Astrocyte (in vitro differentiated cells and primary cell): ENCODE data around the gene CFAP141. TPM values are rescaled to one million over a fixed set of nuclear protein-coding genes. Genes with fewer than 3 reads are reported as not detected.
A peak's percentile ranks its signal among the peaks of the same experiment; 100 is the strongest.

Experiments
- DNase-seq: peaks from one replicate; pipeline ENCODE4 v3.0.0-alpha.2; 2010; ENCODE audit warnings: low read depth
- FAIRE-seq: peaks from 2 replicates; lab custom pipeline; 2011; peaks lifted over from hg19 to GRCh38; lab: Jason Lieb, UNC
- H2AFZ ChIP-seq: 2 replicates; pipeline ENCODE4 v1.6.0; 2012; ENCODE audit warnings: low read depth, low read length, inconsistent platforms
- H3K27ac ChIP-seq: 2 replicates; pipeline ENCODE4 v1.5.1; 2011; ENCODE audit warnings: low read depth, low read length, inconsistent platforms
- H3K27me3 ChIP-seq: 2 replicates; pipeline ENCODE4 v1.6.0; 2011; ENCODE audit warnings: low read length, inconsistent platforms; ENCODE audit not compliant: insufficient read depth
- H3K36me3 ChIP-seq: 2 replicates; pipeline ENCODE4 v1.5.1; 2011; ENCODE audit warnings: low read length, inconsistent platforms; ENCODE audit not compliant: insufficient read depth
- H3K4me1 ChIP-seq: 2 replicates; pipeline ENCODE4 v1.5.1; 2011; ENCODE audit warnings: low read length, inconsistent platforms; ENCODE audit not compliant: insufficient read depth
- H3K4me2 ChIP-seq: 2 replicates; pipeline ENCODE4 v1.6.0; 2012; ENCODE audit warnings: low read length, inconsistent platforms
- H3K4me3 ChIP-seq: 2 replicates; pipeline ENCODE4 v1.5.1; 2011; ENCODE audit warnings: low read depth, mild to moderate bottlenecking, low read length, inconsistent platforms; ENCODE audit not compliant: insufficient read depth
- H3K79me2 ChIP-seq: 2 replicates; pipeline ENCODE4 v1.6.0; 2012; ENCODE audit warnings: mild to moderate bottlenecking, low read length, inconsistent platforms; ENCODE audit not compliant: insufficient read depth
- H3K9ac ChIP-seq: 2 replicates; pipeline ENCODE4 v1.6.0; 2012; ENCODE audit warnings: mild to moderate bottlenecking, low read length, inconsistent platforms
- H3K9me3 ChIP-seq: 2 replicates; pipeline ENCODE4 v1.5.1; 2012; ENCODE audit warnings: low read depth, mild to moderate bottlenecking, low read length, inconsistent platforms; ENCODE audit not compliant: insufficient read depth
- H4K20me1 ChIP-seq: 2 replicates; pipeline ENCODE4 v1.6.0; 2012; ENCODE audit warnings: low read length, inconsistent platforms; ENCODE audit not compliant: insufficient read depth
- H3K27ac Mint-ChIP-seq: one replicate; pipeline ENCODE4 v1.8.0; 2021; ENCODE audit warnings: mild to moderate bottlenecking, mixed read lengths; ENCODE audit not compliant: unreplicated experiment
- H3K27me3 Mint-ChIP-seq: one replicate; pipeline ENCODE4 v1.8.0; 2021; ENCODE audit warnings: low read depth, mixed read lengths; ENCODE audit not compliant: unreplicated experiment
- H3K36me3 Mint-ChIP-seq: one replicate; pipeline ENCODE4 v1.8.0; 2021; ENCODE audit warnings: low read depth, mixed read lengths; ENCODE audit not compliant: unreplicated experiment
- H3K4me1 Mint-ChIP-seq: one replicate; pipeline ENCODE4 v1.8.0; 2021; ENCODE audit warnings: low read depth, mixed read lengths; ENCODE audit not compliant: unreplicated experiment
- H3K4me3 Mint-ChIP-seq: one replicate; pipeline ENCODE4 v1.8.0; 2021; ENCODE audit warnings: mild to moderate bottlenecking, moderate library complexity, mixed read lengths; ENCODE audit not compliant: unreplicated experiment
- H3K9me3 Mint-ChIP-seq: one replicate; pipeline ENCODE4 v1.8.0; 2021; ENCODE audit warnings: mild to moderate bottlenecking, mixed read lengths; ENCODE audit not compliant: unreplicated experiment
- CTCF ChIP-seq: IDR thresholded peaks from 2 replicates; pipeline ENCODE4 v1.5.1; 2011; ENCODE audit warnings: low read depth, mild to moderate bottlenecking, inconsistent platforms, low read length, moderate library complexity; ENCODE audit not compliant: insufficient read depth
- EZH2 ChIP-seq: IDR thresholded peaks from 2 replicates; pipeline ENCODE4 v1.6.1; 2012; ENCODE audit warnings: mild to moderate bottlenecking, low read length, inconsistent platforms; ENCODE audit not compliant: insufficient read depth
- total RNA-seq: library from RNA; stranded (reverse); gene quantifications from 2 replicates; pipeline ENCODE4 v1.2.1, GENCODE V29; 2021

The CFAP141 gene
- total RNA-seq, 1 donor from 2014 or later: not detected

GRCh38 chr1:154199563-154199879 lies 6.6 kb downstream of the CFAP141 start:
- no peaks in the 10 kb centered on the region for H3K9me3 ChIP-seq
- Mint-ChIP-seq H3K4me3 (no peak overlapping the region), H3K27me3 (peaks cover 9% of the 10 kb centered on the region), H3K9me3 (peaks cover 2% of the 10 kb centered on the region), H3K27ac (no peak overlapping the region), H3K36me3 (peaks cover 2% of the 10 kb centered on the region), H3K4me1 (peaks cover 5% of the 10 kb centered on the region)
- H4K20me1 ChIP-seq: no peaks in the 10 kb centered on the region
- H3K36me3 ChIP-seq: no peaks in the 10 kb centered on the region
- DNase-seq (no peak), FAIRE-seq (no peak)
- H3K4me2 ChIP-seq: peak overlapping the region; percentile 77
- H3K27me3 ChIP-seq: peaks cover 3% of the 10 kb centered on the region
- H2AFZ ChIP-seq: peak overlapping the region; percentile 86
- H3K79me2 ChIP-seq: no peaks in the 10 kb centered on the region
- H3K27ac ChIP-seq: no peak overlapping the region
- H3K4me3 ChIP-seq: no peak overlapping the region
- TF ChIP-seq CTCF (no peak), EZH2 (no peak)
- peaks cover 3% of the 10 kb centered on the region for H3K4me1 ChIP-seq
- H3K9ac ChIP-seq: peak overlapping the region; percentile 29

GRCh38 chr1:154198756-154199562 lies 7.2 kb downstream of the CFAP141 start:
- DNase-seq (peak; percentile 48), FAIRE-seq (no peak)
- no peaks in the 10 kb centered on the region for H4K20me1 ChIP-seq
- peak overlapping the region; percentile 29 for H3K9ac ChIP-seq
- Mint-ChIP-seq H3K36me3 (peaks cover 2% of the 10 kb centered on the region), H3K4me1 (peaks cover 5% of the 10 kb centered on the region), H3K27me3 (peaks cover 12% of the 10 kb centered on the region), H3K4me3 (no peak overlapping the region), H3K9me3 (peaks cover 2% of the 10 kb centered on the region), H3K27ac (no peak overlapping the region)
- no peaks in the 10 kb centered on the region for H3K9me3 ChIP-seq
- no peaks in the 10 kb centered on the region for H3K36me3 ChIP-seq
- TF ChIP-seq CTCF: peak; percentile 54
- no peak for TF ChIP-seq EZH2
- peaks cover 3% of the 10 kb centered on the region for H3K4me1 ChIP-seq
- H3K79me2 ChIP-seq: no peaks in the 10 kb centered on the region
- H3K27me3 ChIP-seq: peaks cover 5% of the 10 kb centered on the region
- H3K4me2 ChIP-seq: peak overlapping the region; percentile 77
- no peak overlapping the region for H3K4me3 ChIP-seq
- no peak overlapping the region for H3K27ac ChIP-seq
- peak overlapping the region; percentile 86 for H2AFZ ChIP-seq

GRCh38 chr1:154193821-154194220 lies 12.3 kb downstream of the CFAP141 start:
- no peak overlapping the region for H2AFZ ChIP-seq
- no peak for DNase-seq

More at GRCh38 chr1:154193821-154194220, 12.3 kb downstream of the CFAP141 start:
- Histone ChIP-seq H3K4me1 (peaks cover 5% of the 10 kb centered on the region), H3K79me2 (no peaks in the 10 kb centered on the region), H3K4me2 (no peak overlapping the region), H3K27me3 (peaks cover 28% of the 10 kb centered on the region), H3K27ac (no peak overlapping the region), H3K36me3 (no peaks in the 10 kb centered on the region), H4K20me1 (no peaks in the 10 kb centered on the region), H3K4me3 (no peak overlapping the region), H3K9me3 (no peaks in the 10 kb centered on the region), H3K9ac (no peak overlapping the region)
- TF ChIP-seq EZH2 (no peak), CTCF (no peak)
- Mint-ChIP-seq H3K27ac (peak overlapping the region; percentile 69), H3K27me3 (peaks cover 37% of the 10 kb centered on the region), H3K36me3 (peaks cover 2% of the 10 kb centered on the region), H3K4me1 (peaks cover 5% of the 10 kb centered on the region), H3K9me3 (peaks cover 2% of the 10 kb centered on the region), H3K4me3 (no peak overlapping the region)
- no peak for FAIRE-seq
